Gastroesophageal sphincter (tissue), 3 donors: ENCODE measurements around the gene PCDHGB5.
A peak's percentile ranks its signal among the peaks of the same experiment; 100 is the strongest.

Experiments
- POLR2AphosphoS5 ChIP-seq: sonication (generic); formaldehyde crosslinking; IDR thresholded peaks from one replicate; pipeline ENCODE4 v1.6.1; 2017; ENCODE audit warnings: antibody characterized with exemption
- TF ChIP-seq, protein P1 (sequence below), 4 experiments: fragments of 200-600 bp in 2 of 4; fragments of 450-650 bp in 2 of 4; sonication (generic) in 1 of 4; IDR thresholded peaks; one replicate each; pipeline ENCODE4 v1.5.1; 2017 to 2019; ENCODE audit warnings: antibody characterized with exemption in 4 of 4, mild to moderate bottlenecking in 2 of 4, moderate library complexity in 2 of 4

DNA sequence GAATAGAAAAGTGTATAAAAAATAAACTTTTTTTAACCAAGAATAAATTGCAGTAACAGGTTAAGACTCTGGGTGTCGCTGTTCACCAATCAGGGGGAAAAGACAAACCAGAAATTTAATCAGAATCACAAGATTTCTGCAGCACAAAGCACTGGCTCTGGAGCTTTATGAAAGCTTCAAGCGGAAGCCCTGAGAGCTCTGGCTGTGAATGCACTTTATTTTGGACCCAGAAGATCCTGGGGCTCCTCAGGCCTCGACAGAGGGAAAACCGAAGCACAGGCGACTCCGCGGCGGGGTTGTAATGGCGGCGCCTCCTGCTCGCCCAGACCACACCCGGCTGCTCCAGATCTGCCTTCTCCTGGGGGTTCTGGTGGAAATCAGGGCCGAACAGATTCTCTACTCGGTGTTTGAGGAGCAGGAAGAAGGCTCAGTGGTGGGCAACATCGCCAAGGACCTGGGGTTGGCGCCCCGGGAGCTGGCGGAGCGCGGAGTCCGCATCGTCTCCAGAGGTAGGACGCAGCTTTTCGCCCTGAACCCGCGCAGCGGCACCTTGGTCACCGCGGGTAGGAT, 42.8 kb upstream of the PCDHGB5 start, which contains the start of gene PCDHGA4:
- TF ChIP-seq, protein P1, sequence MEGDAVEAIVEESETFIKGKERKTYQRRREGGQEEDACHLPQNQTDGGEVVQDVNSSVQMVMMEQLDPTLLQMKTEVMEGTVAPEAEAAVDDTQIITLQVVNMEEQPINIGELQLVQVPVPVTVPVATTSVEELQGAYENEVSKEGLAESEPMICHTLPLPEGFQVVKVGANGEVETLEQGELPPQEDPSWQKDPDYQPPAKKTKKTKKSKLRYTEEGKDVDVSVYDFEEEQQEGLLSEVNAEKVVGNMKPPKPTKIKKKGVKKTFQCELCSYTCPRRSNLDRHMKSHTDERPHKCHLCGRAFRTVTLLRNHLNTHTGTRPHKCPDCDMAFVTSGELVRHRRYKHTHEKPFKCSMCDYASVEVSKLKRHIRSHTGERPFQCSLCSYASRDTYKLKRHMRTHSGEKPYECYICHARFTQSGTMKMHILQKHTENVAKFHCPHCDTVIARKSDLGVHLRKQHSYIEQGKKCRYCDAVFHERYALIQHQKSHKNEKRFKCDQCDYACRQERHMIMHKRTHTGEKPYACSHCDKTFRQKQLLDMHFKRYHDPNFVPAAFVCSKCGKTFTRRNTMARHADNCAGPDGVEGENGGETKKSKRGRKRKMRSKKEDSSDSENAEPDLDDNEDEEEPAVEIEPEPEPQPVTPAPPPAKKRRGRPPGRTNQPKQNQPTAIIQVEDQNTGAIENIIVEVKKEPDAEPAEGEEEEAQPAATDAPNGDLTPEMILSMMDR (IDR thresholded peaks at IDR 0.05): peak in 3 of 4 experiments; percentile 14 to 47 (median 23)
- no peak for TF ChIP-seq POLR2AphosphoS5
